NCI-H2196 treated with DMSO at 0.1 percent for 48 hours (cell line): ENCODE results near the gene PRDM11.

Experiments used
- DNase-seq: peaks from one replicate; lab custom pipeline; 2025; ENCODE audit not compliant: unreplicated experiment; lab: John Stamatoyannopoulos, UW

The PRDM11 gene

DNA sequence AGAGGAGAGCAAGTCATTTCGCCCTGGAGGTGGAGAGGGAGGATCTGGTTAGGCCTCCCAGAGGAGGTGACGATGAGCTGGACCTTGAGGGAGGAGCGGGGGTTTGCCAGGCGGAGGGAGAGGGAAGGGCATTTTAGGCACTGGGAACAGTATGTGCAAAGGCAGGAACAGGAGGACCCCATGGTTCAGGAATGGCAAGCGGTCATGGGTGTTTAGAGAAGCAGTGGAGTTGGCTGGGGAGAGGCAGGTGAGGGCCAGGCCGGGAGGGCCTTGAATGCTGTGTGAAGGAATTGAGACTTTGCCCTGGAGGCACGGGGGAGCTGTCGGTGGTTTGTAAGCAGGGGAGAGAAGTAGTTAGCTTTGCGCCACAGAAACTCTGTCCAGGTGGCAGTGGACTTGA lies 10.3 kb downstream of the PRDM11 start:
- no peak for DNase-seq

DNA sequence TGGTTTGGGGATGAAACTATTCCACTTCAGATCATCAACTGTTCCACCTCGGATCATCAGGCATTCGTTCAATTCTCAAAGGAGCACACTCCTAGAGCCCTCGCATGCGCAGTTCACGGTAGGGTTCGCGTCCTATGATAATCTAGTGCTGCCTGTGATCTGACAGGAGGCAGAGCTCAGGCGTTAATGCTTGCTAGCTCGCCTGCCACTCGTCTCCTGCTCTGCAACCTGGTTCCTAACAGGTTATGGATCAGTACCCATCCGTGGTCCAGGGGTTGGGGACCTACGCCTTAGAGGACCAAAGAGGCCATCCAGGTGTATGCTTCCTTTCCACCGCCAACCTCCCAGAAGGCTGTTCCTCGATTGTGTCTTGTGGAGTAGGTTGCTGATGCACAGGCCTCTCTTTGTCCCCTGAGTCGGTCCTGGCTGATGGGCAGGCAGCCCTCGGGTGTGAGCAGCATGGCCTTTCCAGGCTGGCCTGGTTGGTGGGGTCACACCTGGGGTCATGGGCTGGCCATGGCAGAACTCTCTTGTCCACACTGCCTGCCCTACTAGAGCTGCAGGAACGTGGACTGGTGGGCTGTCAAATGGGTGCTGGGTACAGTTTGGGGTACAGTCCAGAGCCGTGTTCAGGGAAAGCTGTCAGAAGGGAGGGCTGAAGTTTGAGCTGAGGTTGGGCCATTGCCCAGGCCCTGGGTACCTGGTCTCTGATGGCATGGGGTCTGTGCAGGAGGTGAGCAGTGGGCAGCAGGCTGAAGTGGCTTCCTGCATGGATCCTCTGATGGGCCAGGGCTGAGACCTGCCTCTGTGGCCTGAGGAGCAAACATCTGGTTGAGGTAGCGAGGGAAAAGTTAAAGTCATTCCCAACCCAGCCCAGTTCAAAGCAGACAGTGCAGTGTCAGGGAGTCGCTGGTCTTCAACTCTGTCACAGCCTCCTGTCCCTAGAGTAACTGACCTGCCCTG lies 11.1 kb downstream of the PRDM11 start:
- no peak for DNase-seq

DNA sequence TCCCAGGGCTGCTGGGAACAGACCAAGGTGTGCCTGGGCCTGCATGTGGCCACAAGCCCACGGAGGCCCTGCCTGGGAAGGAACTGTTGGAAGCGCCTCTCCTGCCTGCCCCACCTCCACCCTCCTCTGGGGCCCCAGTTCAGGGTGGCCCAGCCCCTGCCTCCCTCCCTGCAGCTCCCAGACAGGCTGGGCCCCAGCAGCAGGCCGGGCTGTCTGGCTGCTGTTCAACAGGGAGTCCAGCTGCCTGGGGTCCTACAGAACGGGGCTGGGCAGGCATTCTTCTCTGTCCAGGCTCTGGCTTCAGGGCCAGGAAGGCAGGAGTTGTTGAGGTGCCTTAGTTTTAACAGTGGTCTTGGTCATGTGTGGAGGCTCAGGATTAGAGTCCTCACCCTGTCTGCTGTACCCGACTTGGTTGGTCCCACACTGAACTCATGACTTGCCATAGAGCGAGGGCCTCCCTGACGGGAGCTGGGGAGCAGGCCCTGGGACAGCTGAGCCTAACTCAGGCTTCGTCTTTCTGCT lies 11.8 kb downstream of the PRDM11 start:
- no peak for DNase-seq

DNA sequence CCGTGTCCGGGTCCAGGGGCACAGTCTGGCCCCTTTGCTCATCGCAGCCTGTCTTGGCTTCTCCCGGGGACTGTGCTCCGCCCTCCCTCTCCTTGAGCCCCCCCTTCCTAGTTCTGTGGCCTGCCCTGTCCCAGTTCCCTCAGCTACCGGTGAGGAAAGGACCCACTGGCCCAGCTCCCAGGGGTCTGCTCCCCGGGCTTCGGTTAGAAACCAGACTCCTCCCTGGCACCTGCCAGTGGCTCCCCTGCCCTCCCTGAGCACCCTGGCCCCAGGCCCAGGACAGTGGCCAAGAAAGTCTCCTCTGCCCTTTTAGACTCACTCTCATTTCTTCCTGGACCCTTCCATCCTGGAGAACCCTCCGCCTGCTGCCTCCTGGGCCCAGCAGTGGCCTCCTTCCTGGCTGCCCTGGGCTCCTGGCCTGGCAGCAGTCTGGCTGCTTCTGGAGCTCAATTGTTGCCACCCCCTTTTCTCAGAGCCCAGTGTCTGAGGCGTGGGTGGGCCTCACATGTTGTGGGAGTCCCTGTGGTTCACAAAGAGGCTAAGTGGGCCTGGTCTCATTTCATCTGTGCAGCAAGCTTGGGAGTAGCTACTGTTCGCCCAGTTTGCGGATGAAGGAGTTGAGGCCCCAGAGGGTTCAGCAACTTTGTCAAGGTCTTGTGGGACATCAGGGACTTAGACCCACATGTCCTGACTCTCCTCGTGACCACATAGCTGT lies 12.6 kb downstream of the PRDM11 start:
- DNase-seq: no peak

DNA sequence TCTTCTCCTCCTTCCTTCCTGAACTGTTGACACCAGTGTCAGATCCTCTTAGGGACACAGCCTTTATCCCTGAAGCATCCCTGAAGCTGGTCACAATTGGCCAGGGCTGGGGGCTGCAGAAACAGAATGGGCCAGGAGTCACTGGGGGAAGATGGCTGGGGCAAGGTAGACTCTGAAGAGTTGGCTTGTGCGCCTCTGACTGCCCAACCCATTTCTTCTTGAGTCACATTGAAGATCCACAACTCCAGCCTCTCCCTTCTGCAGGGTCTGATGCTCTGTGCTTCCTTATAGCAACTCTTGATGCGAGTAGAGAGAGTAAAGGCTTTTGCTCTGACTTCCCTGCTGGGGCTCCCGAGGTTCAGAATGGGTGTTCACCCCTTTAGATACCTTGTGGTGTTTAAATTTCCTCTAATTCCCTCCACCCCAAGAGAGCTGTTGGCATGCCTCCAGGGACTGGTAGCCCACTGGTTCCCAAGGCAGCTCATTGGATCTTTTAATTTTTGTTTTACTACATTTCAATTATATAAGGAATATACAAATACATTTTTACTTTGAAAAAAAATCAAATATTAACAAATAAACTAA lies 13.4 kb downstream of the PRDM11 start:
- DNase-seq: no peak

DNA sequence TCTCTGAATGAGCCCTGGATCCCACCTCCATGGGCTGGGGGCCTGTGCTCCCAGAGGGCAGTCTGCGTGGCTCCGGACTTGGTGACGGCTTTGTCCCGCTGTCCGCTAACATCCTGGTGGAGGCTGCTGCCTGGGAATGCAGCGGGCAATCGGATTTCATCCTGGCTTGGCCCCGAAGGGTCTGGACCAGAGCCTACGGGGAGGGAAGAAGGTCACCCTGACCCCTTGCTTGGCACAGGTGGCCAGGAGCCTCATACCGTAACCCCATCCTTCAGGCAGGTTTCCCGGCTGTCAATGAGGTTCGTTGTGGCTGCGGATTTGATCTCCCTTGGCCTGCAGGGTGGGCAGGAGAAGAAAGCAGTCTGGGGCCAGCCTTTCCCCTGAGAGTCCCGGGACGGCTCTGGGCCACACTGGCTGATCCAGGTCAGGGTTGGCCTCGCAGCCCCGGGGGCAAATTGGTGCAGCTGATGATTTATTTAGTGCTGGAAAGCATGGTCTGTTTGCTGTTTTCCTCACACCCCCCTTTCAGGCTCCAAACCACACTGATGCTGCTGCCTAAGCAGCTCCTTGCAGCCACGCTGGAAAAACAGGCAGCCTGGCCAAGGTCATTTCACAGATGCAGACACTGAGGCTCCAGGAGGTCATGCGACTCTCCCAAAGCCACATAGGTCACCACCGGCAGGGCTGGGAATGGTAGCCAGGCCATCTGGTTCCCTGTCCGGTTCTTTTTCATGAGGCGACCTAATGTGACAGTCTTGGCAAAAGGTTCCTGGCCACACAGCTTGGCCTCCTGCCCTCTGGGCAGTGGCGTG lies 15.0 kb downstream of the PRDM11 start:
- peak; percentile 17 for DNase-seq

DNA sequence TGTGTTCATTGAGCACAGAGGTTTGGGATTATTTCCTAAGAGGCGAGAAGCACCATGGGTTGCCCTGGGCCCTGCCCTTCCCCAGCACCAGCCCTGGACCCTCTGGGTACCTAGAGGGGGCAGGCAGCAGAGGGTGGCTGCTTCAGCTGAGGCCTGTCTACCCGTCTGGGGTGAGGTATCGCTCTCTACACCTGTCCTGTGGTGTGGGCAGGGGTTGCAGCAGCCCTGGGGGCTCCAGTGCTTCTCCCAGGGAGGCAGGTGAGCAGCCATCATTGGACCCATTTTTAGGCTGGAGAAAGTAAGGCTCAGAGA lies 15.6 kb downstream of the PRDM11 start:
- DNase-seq: no peak

DNA sequence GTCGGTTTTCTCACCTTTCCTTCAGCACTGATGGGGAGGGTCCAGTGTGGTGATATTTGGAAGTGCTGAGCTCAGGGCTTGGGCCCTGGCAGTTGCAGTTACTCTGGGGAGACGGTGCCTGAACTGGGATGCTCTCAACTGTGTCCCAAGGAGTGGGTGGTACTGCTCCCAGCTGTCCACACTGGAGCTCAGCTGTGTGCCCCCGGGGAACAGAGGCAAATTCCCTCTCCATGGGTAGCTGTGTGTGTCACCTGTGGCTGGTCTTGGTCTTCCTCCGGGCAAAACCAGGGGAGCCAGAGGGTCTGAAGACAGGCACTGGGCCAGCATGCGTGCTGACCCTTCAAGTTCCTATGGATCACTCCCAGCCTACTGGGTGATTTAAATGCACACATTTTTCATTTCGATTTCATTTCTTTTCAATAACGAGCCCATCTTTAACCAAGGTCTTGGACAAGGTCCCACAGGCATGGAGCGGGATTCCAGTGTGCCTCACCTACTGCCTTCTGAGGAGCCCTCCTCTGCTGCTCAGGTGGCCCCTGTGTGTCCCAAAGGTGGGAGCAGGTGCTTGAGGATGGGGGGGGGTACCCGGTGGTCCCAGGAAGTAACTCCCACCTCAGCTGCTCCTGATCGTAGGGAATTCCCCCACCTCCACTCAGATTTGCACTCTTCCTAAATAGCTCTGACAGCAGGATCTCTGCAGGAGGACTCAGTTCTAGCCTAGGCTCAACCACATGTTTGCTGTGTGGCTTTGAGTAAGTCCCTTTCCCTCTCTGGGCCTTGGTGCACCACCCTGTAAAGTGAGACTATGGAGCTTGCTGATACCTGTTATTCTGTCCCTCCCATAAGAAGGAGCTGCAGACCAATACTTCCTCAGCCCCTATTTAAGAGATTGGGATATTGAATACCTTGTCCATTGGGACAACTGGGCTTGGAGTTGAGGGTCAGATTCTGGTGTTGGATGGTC lies 16.8 kb downstream of the PRDM11 start:
- no peak for DNase-seq

DNA sequence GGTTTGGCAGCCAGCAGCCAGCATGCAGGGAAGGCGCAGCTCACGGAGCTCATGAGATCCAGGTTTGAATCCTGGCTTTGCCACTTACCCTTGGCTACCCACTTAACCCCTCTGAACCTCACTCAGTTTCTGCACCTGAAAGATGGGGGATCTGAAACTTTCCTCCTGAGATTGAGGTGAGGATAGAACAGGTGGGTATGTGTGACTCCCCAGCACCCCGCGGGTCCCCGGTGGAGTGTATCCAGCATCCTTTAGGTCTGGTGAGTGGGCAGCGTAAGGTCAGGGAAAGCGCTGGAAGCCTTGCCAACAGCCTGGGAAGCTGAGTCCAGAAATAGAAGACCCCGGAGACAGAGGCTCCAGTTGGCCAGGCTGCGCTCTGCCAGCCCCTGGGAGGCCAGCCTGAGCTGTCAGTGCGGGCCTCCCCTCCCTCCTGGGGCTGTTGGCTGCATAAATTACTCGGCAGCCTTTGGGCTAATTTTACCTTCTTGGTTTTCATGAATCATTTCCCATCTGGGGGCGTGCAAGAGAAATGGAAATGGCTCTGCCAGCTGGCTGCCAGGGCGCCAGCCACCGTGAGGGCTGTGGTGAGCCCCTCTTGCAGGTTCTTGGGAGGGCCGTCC lies 17.6 kb downstream of the PRDM11 start:
- no peak for DNase-seq

DNA sequence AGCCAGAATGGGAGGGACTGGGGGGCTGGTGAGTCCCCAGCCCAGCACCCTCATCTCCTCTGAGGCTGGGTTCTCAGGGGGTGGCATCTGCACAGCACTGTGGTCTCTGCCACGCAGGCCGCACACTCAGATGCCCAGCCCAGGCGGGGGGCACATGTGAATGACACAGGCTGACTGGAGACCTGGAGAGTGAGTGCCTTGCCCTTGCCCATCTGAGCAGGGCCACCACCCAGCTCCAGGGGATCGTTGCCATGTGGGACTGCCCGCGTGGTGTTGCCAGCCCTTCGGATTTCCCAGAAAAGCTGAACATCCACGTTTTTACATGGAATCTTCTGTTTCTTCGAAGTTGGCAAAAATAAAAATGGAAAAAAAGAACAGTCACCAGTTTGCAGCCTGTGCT lies 18.9 kb downstream of the PRDM11 start:
- no peak for DNase-seq

DNA sequence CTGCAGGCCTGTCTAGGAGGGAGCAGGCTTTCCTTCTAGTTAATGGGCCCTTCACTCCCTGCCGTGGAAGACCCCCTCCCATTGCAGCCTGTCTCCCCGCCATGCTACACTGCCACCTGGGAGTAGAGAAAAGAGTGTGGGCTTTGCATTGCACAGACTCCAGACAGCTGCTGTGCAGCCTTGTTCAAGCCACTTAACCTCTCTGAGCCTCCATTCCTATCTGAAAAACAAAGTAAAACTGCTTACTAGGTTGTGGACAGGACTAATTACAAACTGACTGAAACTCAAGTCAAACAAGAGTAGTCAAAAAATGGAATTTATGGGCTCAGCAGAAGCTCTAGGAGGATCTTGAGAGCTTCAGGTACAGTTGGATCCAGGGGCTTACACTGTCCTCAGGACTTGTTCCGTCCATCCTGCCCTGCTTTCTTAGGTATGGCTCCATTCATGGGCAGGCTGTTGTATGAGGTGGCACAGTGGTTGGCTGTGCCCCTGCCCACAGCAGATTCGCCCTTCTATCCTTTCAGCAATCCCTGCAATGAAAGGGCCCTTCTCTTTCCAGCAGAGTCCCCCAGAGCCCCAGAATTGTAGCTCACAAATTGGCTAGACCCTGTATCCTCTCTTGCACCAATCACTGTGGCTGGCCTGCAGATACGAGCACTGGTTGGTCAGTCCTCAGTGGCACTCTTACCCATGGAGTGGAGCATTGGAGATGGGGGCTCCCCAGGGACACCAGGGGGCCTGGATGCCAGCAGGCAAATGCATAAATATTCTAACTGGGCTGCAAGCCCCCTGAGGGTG lies 19.6 kb downstream of the PRDM11 start:
- no peak for DNase-seq

DNA sequence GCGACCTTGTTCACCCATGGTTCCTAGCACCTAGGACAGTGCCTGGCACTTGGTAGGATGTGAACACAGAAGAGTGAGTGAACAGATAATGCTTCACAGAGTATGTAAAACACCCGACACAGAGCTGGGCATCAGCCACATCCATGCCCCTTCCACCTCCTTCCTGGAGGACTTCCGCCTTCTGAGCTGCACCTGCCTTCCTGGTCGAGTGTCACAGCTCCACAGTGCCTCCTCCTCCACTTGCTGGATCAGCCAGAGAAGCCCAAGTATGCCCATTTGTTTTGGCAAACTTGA lies 20.1 kb downstream of the PRDM11 start:
- no peak for DNase-seq

DNA sequence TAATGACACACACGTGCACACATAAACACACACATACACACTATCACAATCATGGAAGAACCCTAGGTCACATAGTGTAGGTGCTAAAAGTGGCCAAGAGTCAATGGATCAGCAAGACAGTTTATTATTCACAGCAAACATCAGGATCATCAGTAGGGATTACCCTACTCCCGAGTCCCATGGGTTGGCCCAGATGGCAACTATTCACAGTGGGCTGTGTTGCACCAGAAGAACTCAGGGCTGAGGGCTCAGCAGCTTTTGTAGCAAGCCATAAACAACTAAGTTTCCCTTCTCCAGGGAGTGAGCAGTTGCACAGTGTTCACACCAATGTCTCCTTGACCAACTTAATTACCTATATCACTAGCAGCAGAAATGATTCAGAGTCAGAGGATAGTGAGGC lies 20.8 kb downstream of the PRDM11 start:
- DNase-seq: no peak

DNA sequence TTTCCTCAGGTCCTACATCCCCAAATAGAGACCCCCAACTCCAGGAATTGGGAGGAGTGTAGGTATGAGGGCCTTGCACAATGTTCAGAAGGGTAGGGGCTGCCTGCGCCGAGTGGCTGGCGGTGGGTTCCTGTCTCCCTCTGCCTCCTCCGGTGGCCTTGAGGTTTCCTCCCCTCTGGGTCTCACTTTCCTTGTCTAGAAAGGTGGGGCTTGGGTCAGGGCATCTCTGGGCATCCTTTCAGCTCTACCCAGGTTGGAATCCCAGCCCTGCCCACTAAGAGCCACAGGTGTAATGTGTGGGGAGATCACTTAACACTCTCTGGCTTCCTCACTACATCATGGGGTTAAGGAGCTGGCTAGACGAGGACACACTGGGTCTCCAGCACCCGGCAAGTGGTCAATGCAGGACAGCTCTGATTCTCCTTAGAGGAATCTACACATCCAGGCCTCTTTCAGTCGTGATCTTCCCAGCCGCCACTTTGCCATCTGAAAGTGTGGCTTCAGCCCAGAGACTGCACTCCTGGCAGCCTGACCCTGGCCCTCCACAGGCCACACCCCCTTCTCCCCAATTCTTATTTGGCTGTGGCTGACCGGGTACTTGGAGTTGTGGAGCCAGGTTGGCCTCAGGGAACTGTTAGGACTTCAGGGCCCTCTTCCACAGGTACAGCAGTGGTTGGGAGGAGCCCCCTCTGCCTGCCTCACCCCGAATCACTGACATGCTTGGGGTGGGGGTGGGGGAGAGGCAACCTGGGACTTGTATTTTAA lies 22.1 kb downstream of the PRDM11 start:
- no peak for DNase-seq

DNA sequence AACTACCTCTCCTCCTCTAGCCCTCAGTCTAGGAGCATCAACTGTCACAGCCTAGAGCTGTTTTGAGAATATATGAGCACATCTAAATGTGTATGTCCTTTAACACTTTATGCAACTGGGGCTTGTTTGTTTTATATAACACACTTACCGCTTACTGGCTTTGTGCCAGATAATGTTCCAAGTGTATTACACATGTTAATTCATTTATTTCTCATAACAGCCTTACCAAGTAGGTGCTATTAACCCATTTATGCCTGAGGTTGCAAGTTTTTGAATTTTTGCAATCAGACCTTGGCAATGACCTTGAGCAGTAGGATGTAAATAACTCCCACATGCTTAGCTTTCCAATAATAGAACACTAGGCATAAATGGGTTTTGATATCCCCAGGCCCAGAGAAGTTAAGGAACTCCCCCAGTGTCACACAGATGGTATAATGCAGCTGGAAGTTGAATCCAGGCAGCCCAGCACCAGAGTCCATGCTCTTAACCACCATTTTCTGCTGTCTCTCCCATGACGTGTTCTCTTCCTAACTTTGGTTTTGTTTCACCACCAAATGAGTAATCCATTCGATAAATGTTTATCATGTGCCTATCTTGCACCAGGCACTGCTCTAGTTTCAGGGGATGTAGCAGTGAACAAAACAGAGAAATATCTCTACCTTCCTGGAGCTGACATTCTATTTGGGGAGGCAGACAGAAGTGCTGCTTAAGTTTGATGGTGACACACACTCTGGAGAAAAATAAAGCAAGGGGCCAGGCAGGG lies 23.1 kb downstream of the PRDM11 start:
- no peak for DNase-seq

DNA sequence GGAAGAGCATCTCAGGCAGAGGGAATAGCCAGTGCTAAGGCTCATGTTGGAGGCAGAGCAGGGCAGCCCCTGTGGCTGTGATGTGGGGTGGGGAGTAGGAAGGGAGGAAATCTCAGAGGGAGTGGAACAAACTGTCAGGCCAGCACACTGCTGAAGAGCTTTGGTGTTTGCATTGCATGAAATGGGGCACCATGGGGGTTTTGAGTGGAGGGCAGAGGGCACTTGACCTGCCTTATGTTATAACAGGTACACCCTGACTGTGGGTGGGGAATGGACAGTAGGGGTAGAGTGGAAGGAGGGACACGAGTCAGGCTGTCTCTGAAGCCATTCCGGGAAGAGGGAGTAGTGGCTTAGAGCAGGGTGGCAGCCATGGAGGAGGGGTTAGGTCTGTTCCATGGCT lies 24.0 kb downstream of the PRDM11 start:
- DNase-seq: no peak

DNA sequence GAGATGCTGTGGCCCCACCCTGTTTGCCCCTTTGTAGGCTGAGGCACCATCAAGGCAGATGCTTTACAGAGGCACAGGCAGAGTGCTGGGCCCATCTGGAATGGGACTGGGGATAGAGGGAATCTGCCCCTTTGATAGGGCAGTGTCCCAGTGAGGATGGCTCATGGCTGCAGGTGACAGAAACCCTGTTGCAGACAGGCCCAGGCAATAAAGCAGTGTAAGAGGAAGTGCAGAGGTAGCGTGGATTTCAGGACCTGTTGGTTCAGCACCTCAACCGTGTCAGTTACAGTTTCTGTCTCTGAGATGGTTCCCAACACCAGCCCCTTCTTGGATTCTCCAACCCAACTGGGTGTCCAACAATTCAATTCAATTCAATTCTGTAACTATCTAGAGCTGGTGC lies 25.1 kb downstream of the PRDM11 start:
- no peak for DNase-seq
